DMS53 treated with DMSO at 0.1 percent for 48 hours (cell line): ENCODE measurements around the gene L3MBTL4.
"Not testable (repeated sequence)": the region's sequence is repeated elsewhere in the genome, so short reads cannot be mapped to it uniquely, and the experiment has no call there.

Experiments
- DNase-seq: peaks from one replicate; lab custom pipeline; 2025; ENCODE audit not compliant: unreplicated experiment; lab: John Stamatoyannopoulos, UW

Gene L3MBTL4

DNA sequence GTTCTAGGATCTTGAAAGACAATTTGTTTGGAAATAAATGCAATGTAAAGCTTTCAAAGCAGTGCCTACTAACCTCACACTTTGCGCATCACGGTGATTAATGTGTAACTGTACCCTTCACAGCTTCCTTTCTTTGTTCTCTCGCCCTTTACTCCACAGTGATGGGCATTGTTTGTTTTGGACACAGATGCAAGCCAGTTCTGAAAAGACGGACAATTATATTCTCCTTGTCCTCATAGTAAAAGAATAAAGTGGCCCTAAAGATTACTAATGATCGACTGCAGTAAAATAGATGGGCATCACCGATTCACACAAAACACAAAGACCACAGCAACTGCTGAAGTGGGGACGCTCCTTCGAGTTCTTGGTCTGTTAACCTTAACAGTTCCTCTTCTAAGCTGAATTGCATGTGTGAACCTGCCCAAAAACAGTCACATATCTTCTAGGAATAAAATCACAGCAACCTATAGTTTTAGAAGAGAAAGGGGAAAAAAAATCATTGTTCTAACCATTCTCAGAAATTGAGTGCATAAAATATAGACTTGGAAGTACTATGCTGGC is 7.7 kb downstream of the L3MBTL4 start:
- DNase-seq: peak; percentile 32

- DNase-seq: no peak
Measured at GRCh38 chr18:6406075-6406909, 8.4 kb downstream of the L3MBTL4 start.

DNA sequence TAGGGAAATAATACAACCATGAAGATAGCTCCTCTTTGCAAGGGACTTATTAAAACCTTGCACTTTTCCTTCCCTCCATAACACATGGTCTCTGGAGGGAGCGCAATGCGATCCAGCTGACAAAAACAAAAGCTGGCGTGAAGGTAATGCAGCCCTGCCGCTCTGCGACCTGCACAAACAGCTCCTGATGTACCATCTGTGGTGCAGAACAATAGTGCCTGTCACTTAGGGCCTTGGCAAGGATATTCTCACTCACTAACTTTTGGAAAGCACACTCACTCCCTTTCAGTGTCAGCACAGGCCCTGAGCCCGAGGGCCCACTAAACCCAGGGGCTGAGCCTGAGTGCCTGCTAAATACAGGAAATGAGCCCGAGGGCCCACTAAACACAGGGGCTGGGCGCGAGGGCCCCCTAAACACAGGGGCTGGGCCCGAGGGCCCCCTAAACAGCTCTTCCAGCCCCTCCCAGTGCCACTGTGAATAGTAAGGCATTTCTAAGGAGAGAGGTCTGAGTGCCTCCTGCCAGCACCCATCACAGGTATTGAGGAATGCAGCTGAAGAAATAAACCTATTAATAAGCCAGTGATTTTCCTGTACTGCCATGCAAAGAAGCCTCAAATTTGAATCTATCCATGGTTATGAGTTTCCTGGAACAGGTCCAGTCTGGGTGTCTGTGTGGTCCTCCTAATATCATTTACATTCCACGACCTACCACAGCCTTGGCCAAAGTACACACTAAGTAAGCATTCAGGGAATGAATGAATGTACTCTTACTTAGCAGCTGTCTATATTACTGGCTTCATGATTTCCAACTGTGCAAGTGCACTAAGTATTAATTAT is 9.3 kb downstream of the L3MBTL4 start:
- DNase-seq: no peak

GRCh38 chr18:6404834-6405233 is 9.9 kb downstream of the L3MBTL4 start:
- DNase-seq: no peak

DNA sequence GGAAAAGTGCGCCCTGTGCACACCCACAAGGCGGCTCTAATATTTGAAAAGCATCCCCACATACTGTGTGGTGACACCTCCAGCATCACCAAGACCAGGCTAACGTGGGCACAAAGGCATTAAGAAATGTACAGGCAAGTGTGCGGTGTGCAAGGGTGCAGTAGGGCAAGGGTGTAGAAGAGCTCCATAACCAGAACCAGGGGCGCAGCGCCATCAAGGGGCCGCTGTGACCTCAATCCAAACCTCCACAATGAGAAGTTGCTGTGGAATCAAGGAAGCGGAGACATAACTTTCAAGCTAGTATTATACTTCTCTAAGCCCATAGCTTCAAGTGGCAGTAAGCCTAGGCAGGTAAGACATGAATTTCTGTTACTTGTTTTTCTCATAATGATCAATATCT is 13.0 kb downstream of the L3MBTL4 start:
- DNase-seq: no peak

GRCh38 chr18:6399776-6400175 is 14.9 kb downstream of the L3MBTL4 start:
- no peak for DNase-seq

DNA sequence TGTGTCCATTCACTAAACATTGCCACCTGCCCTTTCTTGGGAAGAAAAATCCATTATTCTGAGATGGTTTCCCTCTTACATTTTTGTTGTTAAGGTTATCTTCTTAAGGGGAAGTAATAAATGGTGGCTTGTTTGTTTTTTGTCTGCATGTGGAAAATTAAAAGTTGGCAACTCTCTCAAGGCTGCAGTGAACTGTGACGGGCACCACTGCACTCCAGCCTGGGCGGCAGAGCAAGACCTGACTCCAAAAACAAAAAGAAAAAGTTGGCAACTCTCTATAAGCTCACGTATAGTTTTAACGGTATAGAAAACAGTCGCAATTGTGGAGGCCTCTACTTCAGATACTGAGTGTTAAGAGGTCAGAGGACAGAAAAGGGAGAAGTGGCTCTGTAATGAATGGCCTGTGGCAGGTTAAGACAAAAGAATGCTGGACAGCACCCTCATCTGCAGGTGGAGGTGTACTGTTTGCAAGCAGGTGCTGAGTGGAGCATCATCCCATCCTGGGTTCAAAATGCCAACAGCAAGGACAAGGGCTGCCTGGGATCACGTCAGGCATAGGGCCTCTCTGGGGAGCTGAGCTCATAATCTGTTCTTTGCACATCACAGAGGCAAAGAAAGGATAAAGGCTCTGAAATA is 16.7 kb downstream of the L3MBTL4 start:
- DNase-seq: peak; percentile 63

DNA sequence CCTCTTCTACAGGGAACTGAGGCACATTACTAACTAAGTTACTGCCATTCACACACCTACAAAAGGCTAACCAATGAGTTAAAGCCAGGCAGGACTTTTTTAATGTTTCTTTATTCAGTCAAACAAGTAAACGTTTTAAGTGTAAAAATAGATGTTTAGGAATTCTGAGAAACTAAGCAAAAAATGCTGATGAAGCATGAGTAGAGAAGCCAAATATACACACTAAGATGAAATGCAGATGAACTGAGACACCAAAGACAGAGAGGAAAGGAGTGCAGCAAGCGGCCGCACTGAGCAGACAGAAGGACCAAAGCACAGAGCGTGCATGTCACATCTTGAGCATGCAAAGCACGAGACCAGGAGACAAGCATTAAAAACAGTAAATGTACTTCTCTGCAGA is 17.9 kb downstream of the L3MBTL4 start:
- DNase-seq: no peak

GRCh38 chr18:6396276-6396675 is 18.4 kb downstream of the L3MBTL4 start:
- no peak for DNase-seq

DNA sequence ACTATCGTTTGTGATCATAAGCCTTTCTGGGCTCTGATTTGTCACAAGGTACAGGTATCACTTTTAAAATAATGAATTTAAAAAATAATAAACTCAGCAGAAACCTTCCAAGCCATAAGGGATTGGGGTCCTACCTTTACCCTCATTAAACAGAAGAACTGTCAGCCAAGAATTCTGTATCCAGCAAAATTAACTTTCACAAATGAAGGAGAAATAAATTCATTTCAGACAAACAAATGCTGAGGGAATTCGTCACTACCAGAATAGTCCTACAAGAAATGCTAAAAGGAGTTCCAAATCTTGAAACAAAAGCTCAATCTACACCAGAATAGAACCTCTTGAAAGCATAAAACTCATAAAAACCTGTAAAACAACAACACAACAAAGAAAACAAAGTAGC is 25.7 kb downstream of the L3MBTL4 start:
- DNase-seq: no peak

- DNase-seq: peak; percentile 54
Measured at GRCh38 chr18:6382963-6383362, 31.7 kb downstream of the L3MBTL4 start.

DNA sequence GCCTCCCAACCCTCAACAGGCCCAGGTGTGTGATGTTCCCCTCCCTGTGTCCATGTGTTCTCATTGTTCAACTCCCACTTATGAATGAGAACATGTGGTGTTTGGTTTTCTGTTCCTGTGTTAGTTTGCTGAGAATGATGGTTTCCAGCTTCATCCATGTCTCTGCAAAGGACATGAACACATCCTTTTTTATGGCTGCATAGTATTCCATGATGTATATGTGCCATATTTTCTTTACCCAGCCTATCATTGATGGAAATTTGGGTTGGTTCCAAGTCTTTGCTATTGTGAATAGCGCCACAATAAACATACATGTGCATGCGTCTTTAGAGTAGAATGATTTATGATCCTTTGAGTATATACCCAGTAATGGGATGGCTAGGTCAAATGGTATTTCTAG is 37.2 kb downstream of the L3MBTL4 start:
- not testable (repeated sequence) for DNase-seq

DNA sequence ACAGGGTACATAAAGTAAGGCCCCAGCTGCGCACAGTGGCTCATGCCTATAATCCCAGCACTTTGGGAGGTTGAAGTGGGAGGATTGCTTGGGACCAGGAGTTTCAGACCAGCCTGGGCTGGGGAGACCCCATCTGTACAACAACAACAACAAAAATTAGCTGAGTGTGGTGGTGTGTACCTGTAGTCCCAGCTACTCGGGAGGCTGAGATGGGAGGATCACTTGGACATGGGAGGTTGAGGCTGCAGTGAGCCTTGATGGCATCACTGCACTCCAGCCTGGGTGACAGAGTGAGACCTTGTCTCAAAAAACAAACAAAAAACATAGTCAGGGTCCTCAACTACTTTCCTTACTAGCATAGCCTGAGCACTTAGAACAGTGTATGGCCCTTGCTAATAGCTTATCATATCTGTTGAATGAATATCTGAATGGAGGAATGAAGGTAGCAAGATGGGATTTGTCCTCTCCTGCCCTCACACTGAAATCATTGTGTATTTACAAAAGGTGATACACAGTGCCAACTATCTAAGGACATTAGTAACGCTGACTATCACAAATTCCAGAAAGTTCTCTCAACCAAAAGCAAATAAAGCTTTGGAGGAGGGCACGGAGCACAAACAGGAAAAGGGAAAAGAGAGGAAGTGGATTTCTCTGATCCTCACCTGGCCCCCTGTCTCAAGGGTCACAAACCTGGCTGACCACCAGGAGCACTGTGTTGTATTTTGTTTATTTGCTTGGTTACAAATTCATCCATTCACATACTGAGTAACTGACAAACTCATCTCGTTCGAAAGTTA is 38.1 kb downstream of the L3MBTL4 start:
- DNase-seq: no peak

DNA sequence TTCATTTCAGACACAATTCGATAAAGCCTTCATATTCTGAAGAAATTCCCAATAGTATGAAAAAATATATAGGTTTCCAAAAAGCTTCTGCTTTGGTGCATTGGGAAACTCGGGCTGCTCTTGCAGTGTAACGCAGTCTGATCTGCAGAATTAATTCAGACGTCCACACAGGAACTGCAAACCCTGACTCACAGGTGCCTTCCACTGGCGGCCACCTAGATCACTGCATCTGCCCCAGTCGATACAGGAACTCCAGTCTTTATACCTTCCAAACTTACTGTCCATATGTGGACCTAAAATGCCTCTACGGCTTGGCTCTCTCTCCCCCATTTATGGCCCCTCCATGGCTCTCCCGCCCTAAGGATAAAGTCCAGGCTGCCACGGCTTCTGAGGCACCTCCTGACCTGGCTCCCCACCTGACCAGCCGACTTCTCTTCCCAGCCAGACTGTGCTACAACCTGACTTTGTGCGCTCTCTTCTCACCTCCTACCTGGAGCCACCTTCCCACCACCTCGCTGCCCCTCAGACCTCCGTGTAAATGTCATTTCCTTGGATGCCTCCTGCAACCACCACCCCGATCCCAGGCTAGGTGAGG is 39.7 kb downstream of the L3MBTL4 start:
- peak; percentile 79 for DNase-seq

DNA sequence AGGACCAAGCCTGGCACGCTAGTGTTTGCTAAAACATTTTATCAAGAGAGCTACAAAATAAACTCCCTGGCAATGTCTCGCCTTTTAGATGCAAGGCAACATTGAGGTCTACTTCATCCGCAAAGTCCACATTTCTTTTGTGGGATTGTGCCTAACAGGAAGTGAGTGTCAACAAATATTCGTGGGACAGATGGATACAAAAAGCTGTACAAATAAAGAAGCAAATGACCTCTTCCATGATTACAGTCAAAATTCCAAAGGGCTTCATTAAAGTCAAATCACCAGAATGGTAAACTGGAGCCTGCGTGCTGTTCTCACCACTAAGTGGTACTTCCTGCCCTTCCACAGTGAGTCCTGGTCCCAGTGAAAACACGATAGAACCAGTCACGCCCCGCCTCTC is 40.4 kb downstream of the L3MBTL4 start:
- peak; percentile 88 for DNase-seq

GRCh38 chr18:6373187-6373586 is 41.5 kb downstream of the L3MBTL4 start:
- DNase-seq: no peak

- DNase-seq: peak; percentile 82
Measured at GRCh38 chr18:6370886-6371635, 43.6 kb downstream of the L3MBTL4 start.

DNA sequence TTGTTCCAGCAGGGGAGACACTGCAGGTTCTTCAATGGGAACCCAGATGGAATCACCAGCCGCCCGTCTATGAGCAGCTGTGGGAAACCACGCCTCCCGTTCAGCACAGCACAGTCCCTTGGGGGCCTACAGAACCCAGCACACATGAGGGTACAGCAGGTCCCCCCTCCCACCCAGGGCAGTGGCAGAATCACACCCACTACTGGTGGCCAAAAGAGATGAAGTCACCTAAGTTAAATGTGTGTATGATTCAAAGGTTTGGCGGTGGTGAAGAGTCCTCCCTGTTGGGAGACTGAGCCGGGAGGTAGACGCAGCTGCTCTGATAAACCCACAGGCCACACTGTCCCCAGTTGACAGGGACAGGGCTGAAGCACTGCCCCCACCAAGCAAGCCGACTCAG is 44.3 kb downstream of the L3MBTL4 start:
- DNase-seq: peak; percentile 69

GRCh38 chr18:6368017-6368416 is 46.7 kb downstream of the L3MBTL4 start:
- DNase-seq: no peak
